ENCODE results near the gene CNKSR1. TPM values are rescaled to one million over a fixed set of nuclear protein-coding genes. Genes with fewer than 3 reads are reported as not detected.

Gene CNKSR1
- total RNA-seq, 1 experiment from 2014 or later: 18.0 TPM

DNA sequence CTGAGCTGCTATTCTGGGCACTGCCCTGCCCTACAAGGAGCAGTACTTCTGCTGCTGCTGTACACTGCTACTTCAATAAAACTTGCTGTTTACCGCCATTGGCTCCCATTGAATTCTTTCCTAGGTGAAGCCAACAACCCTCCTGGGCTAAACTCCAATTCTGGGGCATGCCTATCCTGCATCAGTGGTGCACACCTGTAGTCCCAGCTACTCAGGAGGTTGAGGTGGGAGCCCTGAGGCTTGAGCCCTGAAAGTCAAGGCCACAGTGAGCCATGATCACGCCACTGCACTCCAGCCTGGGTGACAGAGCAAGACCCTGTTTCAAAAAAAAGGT, 44.5 kb upstream of the CNKSR1 start:
- H3K4me3 Mint-ChIP-seq: no peak overlapping the region
- CTCF ChIA-PET: interaction anchor here (0.9 to 1.1 kb wide), 2 partner anchors 13 to 97 kb away, joined by 3 to 6 read pairs; no protein-coding TSS in a partner anchor
- POLR2A ChIA-PET: no interaction called here
- TF ChIP-seq OVOL2 (CRISPR knock-in tag; IDR thresholded peaks at IDR 0.05; ENCODE audit: borderline replicate concordance) (no peak), ZNF671 (CRISPR knock-in tag; IDR thresholded peaks at IDR 0.05) (no peak), SOX15 (CRISPR knock-in tag; IDR thresholded peaks at IDR 0.05) (no peak)
- TF ChIP-seq, protein P1, sequence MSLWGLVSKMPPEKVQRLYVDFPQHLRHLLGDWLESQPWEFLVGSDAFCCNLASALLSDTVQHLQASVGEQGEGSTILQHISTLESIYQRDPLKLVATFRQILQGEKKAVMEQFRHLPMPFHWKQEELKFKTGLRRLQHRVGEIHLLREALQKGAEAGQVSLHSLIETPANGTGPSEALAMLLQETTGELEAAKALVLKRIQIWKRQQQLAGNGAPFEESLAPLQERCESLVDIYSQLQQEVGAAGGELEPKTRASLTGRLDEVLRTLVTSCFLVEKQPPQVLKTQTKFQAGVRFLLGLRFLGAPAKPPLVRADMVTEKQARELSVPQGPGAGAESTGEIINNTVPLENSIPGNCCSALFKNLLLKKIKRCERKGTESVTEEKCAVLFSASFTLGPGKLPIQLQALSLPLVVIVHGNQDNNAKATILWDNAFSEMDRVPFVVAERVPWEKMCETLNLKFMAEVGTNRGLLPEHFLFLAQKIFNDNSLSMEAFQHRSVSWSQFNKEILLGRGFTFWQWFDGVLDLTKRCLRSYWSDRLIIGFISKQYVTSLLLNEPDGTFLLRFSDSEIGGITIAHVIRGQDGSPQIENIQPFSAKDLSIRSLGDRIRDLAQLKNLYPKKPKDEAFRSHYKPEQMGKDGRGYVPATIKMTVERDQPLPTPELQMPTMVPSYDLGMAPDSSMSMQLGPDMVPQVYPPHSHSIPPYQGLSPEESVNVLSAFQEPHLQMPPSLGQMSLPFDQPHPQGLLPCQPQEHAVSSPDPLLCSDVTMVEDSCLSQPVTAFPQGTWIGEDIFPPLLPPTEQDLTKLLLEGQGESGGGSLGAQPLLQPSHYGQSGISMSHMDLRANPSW (CRISPR knock-in tag; conservative IDR thresholded peaks at IDR 0.05; ENCODE audit: low read depth): no peak
- no peaks in the 10 kb centered on the region for H3K27me3 Mint-ChIP-seq (ENCODE audit: low read depth)
- no peak for DNase-seq (ENCODE audit: low spot score)
- H3K36me3 Mint-ChIP-seq: no peaks in the 10 kb centered on the region
- no peak for ATAC-seq
- H3K4me1 Mint-ChIP-seq: peaks cover 1% of the 10 kb centered on the region; the same call in 1 of the 2 replicates
- no peak overlapping the region for H3K27ac Mint-ChIP-seq
- peaks cover 10% of the 10 kb centered on the region; the same call in 1 of the 2 replicates for H3K9me3 Mint-ChIP-seq

DNA sequence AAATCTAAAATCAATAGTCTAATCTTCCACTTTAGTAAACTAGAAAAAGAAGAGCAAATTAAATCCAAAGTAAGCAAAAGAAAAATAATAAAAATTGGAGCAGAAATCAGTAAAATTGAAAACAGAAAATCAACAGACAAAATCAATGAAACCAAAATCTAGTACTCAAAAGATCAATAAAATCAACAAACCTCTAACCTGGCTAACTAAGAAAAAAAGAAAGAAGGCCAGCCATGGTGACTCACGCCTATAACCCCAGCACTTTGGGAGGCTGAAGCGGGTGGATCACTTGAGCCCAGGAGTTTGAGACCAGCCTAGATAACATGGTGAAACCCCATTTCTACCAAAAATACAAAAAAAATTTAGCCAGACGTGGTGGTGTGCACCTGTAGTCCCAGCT, 42.8 kb upstream of the CNKSR1 start:
- TF ChIP-seq, protein P2, sequence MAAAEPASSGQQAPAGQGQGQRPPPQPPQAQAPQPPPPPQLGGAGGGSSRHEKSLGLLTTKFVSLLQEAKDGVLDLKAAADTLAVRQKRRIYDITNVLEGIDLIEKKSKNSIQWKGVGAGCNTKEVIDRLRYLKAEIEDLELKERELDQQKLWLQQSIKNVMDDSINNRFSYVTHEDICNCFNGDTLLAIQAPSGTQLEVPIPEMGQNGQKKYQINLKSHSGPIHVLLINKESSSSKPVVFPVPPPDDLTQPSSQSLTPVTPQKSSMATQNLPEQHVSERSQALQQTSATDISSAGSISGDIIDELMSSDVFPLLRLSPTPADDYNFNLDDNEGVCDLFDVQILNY (CRISPR knock-in tag; IDR thresholded peaks at IDR 0.05): no peak
- TF ChIP-seq, protein P3, sequence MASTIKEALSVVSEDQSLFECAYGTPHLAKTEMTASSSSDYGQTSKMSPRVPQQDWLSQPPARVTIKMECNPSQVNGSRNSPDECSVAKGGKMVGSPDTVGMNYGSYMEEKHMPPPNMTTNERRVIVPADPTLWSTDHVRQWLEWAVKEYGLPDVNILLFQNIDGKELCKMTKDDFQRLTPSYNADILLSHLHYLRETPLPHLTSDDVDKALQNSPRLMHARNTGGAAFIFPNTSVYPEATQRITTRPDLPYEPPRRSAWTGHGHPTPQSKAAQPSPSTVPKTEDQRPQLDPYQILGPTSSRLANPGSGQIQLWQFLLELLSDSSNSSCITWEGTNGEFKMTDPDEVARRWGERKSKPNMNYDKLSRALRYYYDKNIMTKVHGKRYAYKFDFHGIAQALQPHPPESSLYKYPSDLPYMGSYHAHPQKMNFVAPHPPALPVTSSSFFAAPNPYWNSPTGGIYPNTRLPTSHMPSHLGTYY (CRISPR knock-in tag; IDR thresholded peaks at IDR 0.05): no peak
- no peak for TF ChIP-seq ZBTB21 (CRISPR knock-in tag; IDR thresholded peaks at IDR 0.05; ENCODE audit: borderline replicate concordance)
- TF ChIP-seq, protein P4, sequence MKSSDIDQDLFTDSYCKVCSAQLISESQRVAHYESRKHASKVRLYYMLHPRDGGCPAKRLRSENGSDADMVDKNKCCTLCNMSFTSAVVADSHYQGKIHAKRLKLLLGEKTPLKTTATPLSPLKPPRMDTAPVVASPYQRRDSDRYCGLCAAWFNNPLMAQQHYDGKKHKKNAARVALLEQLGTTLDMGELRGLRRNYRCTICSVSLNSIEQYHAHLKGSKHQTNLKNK (CRISPR knock-in tag; IDR thresholded peaks at IDR 0.05): no peak
- TF ChIP-seq JUN (CRISPR knock-in tag; IDR thresholded peaks at IDR 0.05): no peak
- TF ChIP-seq, protein P5, sequence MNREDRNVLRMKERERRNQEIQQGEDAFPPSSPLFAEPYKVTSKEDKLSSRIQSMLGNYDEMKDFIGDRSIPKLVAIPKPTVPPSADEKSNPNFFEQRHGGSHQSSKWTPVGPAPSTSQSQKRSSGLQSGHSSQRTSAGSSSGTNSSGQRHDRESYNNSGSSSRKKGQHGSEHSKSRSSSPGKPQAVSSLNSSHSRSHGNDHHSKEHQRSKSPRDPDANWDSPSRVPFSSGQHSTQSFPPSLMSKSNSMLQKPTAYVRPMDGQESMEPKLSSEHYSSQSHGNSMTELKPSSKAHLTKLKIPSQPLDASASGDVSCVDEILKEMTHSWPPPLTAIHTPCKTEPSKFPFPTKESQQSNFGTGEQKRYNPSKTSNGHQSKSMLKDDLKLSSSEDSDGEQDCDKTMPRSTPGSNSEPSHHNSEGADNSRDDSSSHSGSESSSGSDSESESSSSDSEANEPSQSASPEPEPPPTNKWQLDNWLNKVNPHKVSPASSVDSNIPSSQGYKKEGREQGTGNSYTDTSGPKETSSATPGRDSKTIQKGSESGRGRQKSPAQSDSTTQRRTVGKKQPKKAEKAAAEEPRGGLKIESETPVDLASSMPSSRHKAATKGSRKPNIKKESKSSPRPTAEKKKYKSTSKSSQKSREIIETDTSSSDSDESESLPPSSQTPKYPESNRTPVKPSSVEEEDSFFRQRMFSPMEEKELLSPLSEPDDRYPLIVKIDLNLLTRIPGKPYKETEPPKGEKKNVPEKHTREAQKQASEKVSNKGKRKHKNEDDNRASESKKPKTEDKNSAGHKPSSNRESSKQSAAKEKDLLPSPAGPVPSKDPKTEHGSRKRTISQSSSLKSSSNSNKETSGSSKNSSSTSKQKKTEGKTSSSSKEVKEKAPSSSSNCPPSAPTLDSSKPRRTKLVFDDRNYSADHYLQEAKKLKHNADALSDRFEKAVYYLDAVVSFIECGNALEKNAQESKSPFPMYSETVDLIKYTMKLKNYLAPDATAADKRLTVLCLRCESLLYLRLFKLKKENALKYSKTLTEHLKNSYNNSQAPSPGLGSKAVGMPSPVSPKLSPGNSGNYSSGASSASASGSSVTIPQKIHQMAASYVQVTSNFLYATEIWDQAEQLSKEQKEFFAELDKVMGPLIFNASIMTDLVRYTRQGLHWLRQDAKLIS (CRISPR knock-in tag; IDR thresholded peaks at IDR 0.05; ENCODE audit: borderline replicate concordance): no peak
- no peak for TF ChIP-seq TEAD4 (CRISPR knock-in tag; IDR thresholded peaks at IDR 0.05)
- TF ChIP-seq, protein P6, sequence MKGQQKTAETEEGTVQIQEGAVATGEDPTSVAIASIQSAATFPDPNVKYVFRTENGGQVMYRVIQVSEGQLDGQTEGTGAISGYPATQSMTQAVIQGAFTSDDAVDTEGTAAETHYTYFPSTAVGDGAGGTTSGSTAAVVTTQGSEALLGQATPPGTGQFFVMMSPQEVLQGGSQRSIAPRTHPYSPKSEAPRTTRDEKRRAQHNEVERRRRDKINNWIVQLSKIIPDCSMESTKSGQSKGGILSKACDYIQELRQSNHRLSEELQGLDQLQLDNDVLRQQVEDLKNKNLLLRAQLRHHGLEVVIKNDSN (CRISPR knock-in tag; IDR thresholded peaks at IDR 0.05): no peak
- TF ChIP-seq, protein P7, sequence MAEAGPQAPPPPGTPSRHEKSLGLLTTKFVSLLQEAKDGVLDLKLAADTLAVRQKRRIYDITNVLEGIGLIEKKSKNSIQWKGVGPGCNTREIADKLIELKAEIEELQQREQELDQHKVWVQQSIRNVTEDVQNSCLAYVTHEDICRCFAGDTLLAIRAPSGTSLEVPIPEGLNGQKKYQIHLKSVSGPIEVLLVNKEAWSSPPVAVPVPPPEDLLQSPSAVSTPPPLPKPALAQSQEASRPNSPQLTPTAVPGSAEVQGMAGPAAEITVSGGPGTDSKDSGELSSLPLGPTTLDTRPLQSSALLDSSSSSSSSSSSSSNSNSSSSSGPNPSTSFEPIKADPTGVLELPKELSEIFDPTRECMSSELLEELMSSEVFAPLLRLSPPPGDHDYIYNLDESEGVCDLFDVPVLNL (CRISPR knock-in tag; IDR thresholded peaks at IDR 0.05; ENCODE audit: borderline replicate concordance, low read depth): no peak
- TF ChIP-seq, protein P8, sequence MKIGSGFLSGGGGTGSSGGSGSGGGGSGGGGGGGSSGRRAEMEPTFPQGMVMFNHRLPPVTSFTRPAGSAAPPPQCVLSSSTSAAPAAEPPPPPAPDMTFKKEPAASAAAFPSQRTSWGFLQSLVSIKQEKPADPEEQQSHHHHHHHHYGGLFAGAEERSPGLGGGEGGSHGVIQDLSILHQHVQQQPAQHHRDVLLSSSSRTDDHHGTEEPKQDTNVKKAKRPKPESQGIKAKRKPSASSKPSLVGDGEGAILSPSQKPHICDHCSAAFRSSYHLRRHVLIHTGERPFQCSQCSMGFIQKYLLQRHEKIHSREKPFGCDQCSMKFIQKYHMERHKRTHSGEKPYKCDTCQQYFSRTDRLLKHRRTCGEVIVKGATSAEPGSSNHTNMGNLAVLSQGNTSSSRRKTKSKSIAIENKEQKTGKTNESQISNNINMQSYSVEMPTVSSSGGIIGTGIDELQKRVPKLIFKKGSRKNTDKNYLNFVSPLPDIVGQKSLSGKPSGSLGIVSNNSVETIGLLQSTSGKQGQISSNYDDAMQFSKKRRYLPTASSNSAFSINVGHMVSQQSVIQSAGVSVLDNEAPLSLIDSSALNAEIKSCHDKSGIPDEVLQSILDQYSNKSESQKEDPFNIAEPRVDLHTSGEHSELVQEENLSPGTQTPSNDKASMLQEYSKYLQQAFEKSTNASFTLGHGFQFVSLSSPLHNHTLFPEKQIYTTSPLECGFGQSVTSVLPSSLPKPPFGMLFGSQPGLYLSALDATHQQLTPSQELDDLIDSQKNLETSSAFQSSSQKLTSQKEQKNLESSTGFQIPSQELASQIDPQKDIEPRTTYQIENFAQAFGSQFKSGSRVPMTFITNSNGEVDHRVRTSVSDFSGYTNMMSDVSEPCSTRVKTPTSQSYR (CRISPR knock-in tag; IDR thresholded peaks at IDR 0.05): no peak
- TF ChIP-seq, protein P9, sequence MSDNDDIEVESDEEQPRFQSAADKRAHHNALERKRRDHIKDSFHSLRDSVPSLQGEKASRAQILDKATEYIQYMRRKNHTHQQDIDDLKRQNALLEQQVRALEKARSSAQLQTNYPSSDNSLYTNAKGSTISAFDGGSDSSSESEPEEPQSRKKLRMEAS (CRISPR knock-in tag; IDR thresholded peaks at IDR 0.05): no peak
- TF ChIP-seq NR2C2 (CRISPR knock-in tag; IDR thresholded peaks at IDR 0.05): no peak
- no peak for TF ChIP-seq ZNF219 (CRISPR knock-in tag; IDR thresholded peaks at IDR 0.05; ENCODE audit: borderline replicate concordance)
- TF ChIP-seq ZNF232 (CRISPR knock-in tag; IDR thresholded peaks at IDR 0.05): no peak
- no peak for ATAC-seq
- Mint-ChIP-seq H3K9me3 (peaks cover 10% of the 10 kb centered on the region; the same call in 1 of the 2 replicates), H3K27ac (no peak overlapping the region), H3K27me3 (ENCODE audit: low read depth) (no peaks in the 10 kb centered on the region), H3K4me3 (no peak overlapping the region), H3K36me3 (no peaks in the 10 kb centered on the region), H3K4me1 (peaks cover 3% of the 10 kb centered on the region; the same call in 1 of the 2 replicates)
- POLR2A ChIA-PET: no interaction called here
- no peak for DNase-seq (ENCODE audit: low spot score)
- CTCF ChIA-PET: no interaction called here
